HG03469 (cell line): ENCODE data around the gene CAPN13.

Experiments
- ATAC-seq: cut with Tn5 transposase; IDR thresholded peaks from one replicate; pipeline ENCODE4 v1.9.1; 2021; ENCODE audit warnings: mild to moderate bottlenecking, moderate library complexity, moderate number of reproducible peaks; ENCODE audit not compliant: unreplicated experiment

The CAPN13 gene

GRCh38 chr2:30789670-30790210 lies 17.5 kb downstream of the CAPN13 start:
- no peak for ATAC-seq

DNA sequence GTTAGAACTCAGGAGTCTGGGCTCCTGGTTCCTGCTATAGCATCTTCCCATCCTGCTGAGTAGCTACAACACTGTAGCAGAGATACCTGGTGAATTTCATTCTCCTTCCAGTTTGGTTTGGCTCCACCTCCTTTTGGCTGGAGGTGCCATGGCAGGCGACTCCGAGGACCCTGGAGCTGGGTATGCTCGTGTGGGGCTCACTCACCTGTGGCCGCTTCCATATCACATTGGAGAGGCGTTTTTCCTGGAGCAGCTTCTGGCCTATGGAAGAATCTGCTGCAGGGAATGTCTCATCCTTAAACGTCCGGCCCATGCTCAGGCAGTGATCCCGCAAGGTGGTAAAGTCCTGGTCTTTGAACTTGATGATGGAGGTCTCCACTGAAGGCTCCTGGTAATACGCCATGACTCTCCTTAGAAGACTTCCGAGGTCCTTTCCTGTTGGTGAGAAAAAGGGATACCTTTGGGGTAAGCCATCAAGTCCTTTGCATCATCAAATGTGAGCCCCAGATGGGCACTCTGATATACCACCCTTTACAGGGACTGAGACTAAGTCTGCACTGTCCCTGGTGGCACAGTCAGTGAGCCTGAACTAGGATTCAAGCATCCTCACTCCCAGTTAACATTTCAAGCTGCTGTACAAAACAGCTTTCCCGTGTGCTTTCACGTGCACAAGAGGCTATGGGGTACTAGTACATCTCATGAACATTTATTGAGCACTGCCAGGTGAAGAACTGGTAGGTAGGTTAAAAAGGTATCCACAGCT lies 20.1 kb downstream of the CAPN13 start:
- no peak for ATAC-seq

DNA sequence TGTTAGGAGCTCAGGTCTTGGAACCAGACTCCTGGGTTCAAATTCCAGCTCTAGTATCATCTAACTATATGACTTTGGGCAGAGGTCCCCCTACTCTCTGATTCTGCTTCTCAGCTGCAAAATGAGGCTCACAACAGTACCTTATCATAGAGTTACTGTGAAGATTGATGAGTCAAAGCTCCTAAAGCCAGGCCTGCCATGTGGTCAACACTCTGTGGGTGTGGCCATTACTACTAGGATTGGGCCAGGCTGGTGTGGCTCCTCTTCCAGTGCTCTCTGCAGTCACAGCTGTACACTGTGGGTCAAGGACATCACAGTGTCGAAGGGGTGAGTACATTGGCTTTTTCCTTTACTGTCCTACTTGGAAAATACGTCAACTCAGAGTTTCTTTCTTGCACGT lies 22.6 kb downstream of the CAPN13 start:
- no peak for ATAC-seq

DNA sequence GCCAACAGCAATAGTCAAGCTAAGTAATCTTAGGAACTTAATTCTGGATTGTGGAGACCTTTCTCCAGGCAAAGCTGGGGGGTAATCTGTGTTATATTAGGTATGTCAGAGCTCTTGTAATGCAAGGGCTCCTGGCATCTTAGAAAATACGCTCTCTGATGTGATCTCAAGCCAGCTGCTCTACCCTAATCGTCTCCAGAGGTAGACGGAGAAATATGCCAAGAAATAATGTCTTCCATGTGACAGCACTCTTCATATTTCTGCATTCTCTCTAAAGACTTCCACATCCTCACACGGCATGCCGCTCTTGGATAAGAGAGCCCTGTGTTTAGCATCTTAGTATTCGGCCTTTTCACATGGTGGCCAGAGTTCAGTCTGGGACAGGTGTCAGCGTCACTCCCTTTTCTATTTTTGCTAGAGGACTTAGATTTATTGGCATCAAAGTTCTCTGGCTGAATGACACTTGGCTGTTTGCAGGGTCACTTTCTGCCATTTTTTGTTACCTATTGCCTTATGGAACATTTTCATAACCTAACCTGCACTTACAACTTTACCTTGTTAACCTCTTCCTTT lies 25.2 kb downstream of the CAPN13 start:
- no peak for ATAC-seq

GRCh38 chr2:30781451-30781850 lies 25.8 kb downstream of the CAPN13 start:
- no peak for ATAC-seq

GRCh38 chr2:30780776-30781330 lies 26.4 kb downstream of the CAPN13 start:
- ATAC-seq, result no peak

DNA sequence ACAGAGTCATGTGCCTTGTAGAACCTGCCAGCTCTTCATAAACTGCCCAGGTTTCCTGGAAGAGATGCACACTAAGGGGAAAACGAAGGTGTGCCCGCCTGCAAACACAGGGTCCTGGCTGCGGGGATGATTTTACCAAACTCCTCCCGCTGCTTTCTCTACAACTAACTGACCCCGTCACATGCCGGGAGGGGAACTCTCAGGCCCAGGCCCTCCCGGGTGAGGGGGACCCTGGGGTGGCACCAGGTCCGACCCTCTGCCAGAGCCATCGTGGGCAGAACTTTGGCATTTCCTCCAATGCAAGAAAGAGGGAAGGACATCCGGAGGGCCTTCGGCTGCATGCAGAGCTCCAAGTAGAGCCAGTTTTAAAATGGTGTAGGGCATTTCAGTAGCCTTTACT lies 28.6 kb downstream of the CAPN13 start:
- no peak for ATAC-seq

GRCh38 chr2:30777661-30778505 lies 29.4 kb downstream of the CAPN13 start:
- ATAC-seq, result no peak

DNA sequence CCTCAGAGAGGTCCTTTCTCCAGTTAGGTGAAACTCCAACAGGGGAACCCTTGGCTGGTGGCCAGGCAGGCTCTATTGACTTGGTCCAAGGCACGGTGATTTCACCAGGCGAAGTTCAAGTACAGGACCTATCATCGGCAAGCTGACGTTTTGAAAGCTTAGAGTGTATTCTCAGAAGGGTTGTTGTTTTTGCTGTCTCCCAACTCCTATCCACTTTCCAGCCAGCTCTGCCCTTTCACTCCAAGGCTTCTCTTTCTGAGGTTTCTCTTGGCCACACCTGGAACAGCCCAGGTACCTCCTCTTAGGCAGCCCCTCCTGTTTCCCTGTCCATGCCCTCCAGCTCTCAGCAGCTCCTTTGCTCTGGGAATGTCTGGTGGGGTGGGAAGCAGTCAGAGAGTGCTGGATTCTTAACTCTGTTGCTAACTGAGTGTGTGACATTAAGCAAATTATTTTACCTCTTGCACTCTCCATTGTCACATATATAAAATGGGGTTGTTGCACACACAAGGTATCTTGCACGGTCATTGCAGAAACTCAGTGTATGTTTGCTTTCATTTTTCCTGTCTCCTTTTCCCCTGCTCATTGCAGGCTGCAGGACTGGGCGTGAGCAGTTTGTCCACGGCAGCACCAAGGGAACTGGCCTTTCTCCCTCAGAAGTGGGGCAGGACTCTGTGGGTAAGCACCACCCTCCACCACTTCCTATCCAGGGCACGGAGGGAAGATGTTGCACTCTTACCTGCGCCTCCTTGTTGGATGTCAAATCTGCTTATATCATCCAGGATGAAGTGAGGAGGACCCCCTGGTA lies 30.2 kb downstream of the CAPN13 start:
- no peak for ATAC-seq

GRCh38 chr2:30775833-30776232 lies 31.4 kb downstream of the CAPN13 start:
- ATAC-seq, result no peak

DNA sequence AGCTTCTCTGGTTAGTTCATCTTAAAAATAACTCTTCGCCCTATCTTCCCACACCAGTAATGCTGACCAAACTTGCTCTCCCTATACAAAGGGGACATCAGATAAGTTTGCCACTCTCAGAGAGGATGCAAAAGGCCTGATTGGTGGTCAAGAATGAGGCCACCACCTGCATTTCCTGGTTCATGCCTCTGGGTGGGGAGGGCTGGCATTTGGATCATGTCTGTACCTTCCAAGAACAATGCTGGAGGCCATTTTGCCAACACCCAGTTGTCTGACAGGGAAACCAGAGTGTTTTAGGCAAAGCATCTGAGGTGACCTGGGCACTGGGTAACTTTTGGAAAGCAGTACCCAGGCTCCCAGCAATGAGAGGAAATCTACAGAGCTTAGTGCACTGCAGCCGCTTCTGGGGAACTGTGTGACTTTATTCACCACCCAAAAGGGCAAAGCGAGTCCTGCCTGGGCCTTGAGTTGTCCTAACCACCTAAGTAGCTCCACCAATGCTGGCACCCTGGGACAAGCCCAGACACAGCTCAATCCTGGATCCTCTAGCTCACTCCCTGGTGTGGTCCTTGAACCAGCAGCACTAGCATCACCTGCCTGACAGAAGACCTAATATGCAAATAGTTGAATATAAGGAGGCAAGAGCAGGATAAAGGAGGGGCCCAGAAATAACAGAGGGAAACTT lies 35.1 kb downstream of the CAPN13 start:
- ATAC-seq, result no peak

GRCh38 chr2:30770816-30771576 lies 36.2 kb downstream of the CAPN13 start:
- no peak for ATAC-seq

GRCh38 chr2:30769891-30770462 lies 37.3 kb downstream of the CAPN13 start:
- no peak for ATAC-seq

- ATAC-seq, result no peak
These were observed 37.8 kb downstream of the CAPN13 start for GRCh38 chr2:30769481-30769780.

- ATAC-seq, result no peak
These were observed 38.4 kb downstream of the CAPN13 start for GRCh38 chr2:30768708-30769480.

DNA sequence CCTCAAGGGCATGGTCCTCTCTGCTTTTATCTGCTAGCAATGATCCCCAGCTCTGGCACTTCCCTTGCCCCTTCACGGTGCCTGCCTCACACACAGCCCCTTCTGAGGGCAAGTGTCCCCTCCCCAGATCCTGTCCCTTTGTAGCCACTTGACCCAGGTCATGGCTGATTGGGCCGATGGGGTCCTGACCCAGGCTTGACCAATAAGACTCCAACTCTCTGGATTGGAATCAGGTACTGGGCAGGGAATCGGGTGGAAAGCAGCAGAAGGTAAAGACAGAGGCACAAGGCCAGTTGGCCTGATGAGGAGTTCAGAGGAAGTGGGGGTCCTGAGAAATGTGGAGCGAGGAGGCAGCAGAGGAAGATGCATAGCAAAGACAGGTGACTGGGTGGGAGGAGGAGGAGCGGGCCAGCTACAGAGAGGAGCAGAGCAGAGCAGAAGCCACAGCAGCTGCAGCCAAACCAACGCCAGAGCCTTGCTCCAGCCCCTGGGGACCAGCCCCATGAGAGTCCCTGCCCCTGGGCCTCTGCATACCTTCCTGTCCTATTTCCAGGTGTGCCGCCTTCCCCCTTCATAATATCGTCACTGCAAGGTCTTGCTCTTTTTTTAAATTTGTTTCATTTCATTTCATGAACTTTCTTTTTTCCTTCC lies 39.1 kb downstream of the CAPN13 start:
- no peak for ATAC-seq

GRCh38 chr2:30766666-30767065 lies 40.6 kb downstream of the CAPN13 start:
- ATAC-seq, result no peak
